ENCODE data around the gene SPRYD7.
"Not testable (repeated sequence)": the region's sequence is repeated elsewhere in the genome, so short reads cannot be mapped to it uniquely, and the experiment has no call there.

The SPRYD7 gene

GRCh38 chr13:49932868-49933267, 3.3 kb downstream of the SPRYD7 start:
- DNase-seq (ENCODE audit: low read depth), result no peak

- no peak for DNase-seq (ENCODE audit: low read depth)
Measured at GRCh38 chr13:49932066-49932465, 4.1 kb downstream of the SPRYD7 start.

- DNase-seq (ENCODE audit: low read depth), result no peak
Measured at GRCh38 chr13:49927755-49928154, 8.4 kb downstream of the SPRYD7 start.

- no peak for DNase-seq (ENCODE audit: low read depth)
Measured at GRCh38 chr13:49925881-49926418, 10.2 kb downstream of the SPRYD7 start.

- no peak for DNase-seq (ENCODE audit: low read depth)
Measured at GRCh38 chr13:49922301-49922700, 13.8 kb downstream of the SPRYD7 start.

- not testable (repeated sequence) for DNase-seq (ENCODE audit: low read depth)
Measured at GRCh38 chr13:49920969-49921368, 15.2 kb downstream of the SPRYD7 start.

- not testable (repeated sequence) for DNase-seq (ENCODE audit: low read depth)
Measured at GRCh38 chr13:49918106-49918505, 18.0 kb downstream of the SPRYD7 start.

- DNase-seq (ENCODE audit: low read depth), result no peak
Measured at GRCh38 chr13:49914947-49915346, 21.2 kb downstream of the SPRYD7 start.

- DNase-seq (ENCODE audit: low read depth), result no peak
Measured at GRCh38 chr13:49908637-49909036, 27.5 kb downstream of the SPRYD7 start.

- DNase-seq (ENCODE audit: low read depth), result no peak
Measured at GRCh38 chr13:49904729-49905456, 31.2 kb downstream of the SPRYD7 start.

GRCh38 chr13:49898792-49899191, 37.3 kb downstream of the SPRYD7 start:
- no peak for DNase-seq (ENCODE audit: low read depth)

GRCh38 chr13:49897713-49898112, 38.4 kb downstream of the SPRYD7 start:
- no peak for DNase-seq (ENCODE audit: low read depth)

- no peak for DNase-seq (ENCODE audit: low read depth)
Measured at GRCh38 chr13:49895826-49896225, 40.3 kb downstream of the SPRYD7 start.

GRCh38 chr13:49893591-49893990, 42.5 kb downstream of the SPRYD7 start:
- DNase-seq (ENCODE audit: low read depth), result no peak

GRCh38 chr13:49890376-49890775, 45.8 kb downstream of the SPRYD7 start:
- no peak for DNase-seq (ENCODE audit: low read depth)

- DNase-seq (ENCODE audit: low read depth), result no peak
Measured at GRCh38 chr13:49878682-49879081, 57.5 kb downstream of the SPRYD7 start.

GRCh38 chr13:49877629-49878218, 58.4 kb downstream of the SPRYD7 start:
- no peak for DNase-seq (ENCODE audit: low read depth)

GRCh38 chr13:49874430-49874829, 61.7 kb downstream of the SPRYD7 start:
- no peak for DNase-seq (ENCODE audit: low read depth)

- DNase-seq (ENCODE audit: low read depth), result no peak
Measured at GRCh38 chr13:49869519-49869918, 66.6 kb downstream of the SPRYD7 start.

GRCh38 chr13:49867834-49868233, 68.3 kb downstream of the SPRYD7 start:
- DNase-seq (ENCODE audit: low read depth), result no peak

GRCh38 chr13:49865218-49865617, 70.9 kb downstream of the SPRYD7 start:
- no peak for DNase-seq (ENCODE audit: low read depth)

- DNase-seq (ENCODE audit: low read depth), result no peak
Measured at GRCh38 chr13:49864509-49864908, 71.6 kb downstream of the SPRYD7 start.
